Measurements from ENCODE around the gene TSHZ3.

Gene TSHZ3

DNA sequence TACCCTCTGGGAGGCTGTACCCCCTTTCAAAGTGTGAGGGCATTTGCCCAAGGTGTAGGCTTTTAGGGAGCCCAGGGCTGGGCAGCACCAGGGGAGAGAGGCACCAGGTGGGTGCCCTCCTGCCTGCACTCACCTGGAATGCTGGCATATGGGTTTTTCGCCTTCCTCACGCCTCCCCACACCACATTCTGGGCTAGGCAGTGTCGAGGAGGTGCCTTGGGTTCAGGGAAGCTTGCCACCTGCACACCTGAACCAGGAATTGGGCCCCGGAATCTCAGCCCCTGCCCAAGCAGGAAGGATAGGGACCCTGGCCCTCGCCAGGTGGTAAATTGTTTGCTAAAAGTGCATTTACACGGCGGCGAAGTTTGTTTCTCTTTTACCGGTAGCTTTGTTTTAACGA, 5.1 kb upstream of the TSHZ3 start:
- no peak for DNase-seq (ENCODE audit: low read depth in 3 of 3)

DNA sequence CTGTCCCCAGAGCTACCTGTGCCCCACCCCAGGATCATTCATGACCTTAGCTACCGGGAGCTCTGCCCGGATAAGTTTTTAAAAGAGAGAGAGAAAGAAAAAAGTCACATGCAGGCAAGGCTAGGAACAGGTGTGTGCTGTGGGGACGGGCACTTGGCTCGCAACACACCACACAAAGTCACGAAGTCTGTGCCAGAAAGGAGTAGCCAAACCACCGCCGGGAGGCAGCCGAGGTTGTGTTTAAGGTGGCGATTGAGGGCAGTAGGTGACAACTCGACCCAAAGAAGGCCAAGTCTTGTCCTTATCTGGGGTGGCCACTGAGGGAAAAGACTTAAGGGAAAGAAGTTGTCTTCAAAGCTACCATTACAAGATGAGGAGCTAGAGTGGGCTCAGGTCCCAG, 4.6 kb upstream of the TSHZ3 start:
- DNase-seq (ENCODE audit: low read depth in 3 of 3), result no peak

DNA sequence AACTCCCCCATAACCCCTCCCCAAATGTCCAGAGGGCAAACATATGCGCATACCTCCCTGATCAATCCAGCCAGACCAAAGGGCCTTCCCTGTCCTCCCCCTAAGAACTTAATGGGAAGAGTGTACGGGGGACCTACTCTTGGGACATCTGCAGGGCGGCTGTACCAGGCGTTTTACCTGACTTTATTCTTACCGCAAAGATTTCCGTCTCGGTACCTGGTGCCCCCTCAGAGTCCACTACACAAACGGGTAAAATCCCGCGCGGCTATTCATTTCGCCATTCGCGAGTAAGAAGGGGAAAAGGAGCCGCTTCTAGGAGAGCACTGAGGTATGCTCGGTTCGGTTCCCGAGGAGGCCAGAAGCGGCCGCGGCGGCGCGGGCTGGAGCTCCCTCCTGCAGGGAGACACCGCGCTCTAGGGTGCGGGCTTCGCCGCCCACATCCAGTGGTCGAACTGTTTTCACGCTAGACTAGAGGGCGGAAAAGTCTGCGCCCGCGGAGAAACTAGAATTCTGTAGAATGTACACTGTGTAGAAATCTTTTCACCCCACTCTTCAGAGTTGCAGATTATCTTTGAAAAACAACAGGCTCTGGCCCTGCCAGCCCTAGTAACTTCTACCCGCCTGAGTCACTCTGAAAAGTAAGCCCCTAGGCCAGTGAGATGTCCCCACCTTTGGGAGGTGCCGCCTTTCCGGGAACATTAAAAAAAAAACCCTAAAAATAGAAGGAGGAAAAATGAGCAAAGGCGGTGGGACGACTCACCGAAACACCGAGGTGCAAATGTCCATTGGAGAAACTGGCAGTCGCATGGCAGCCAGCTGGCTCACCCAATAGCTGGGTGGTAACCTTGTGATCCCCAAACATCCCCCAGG, 3.8 kb upstream of the TSHZ3 start:
- no peak for DNase-seq (ENCODE audit: low read depth in 3 of 3)

DNA sequence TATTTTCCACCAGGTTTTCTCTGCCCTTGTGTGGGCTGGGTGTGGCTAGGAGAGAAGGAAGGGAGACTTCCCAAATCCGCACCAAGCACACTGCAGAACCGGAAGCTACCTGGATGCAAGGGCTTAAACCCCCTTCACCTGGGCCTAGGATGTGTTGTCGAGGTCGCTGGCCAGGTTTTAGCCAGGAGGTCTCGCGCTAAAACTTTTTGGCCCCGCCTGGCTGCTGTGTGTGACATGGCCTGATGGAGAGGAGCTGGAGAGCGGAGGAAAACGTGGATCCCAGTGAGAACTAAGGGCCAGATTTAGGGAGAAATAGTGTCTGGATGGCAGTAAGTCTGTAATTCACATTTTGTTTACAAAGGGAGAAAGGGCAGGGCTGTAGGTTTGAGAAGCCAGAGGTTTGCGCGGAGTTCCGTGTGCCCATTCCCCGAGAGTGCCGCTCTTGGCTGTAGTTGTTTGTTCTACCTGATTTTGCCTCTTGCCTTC, 3.1 kb upstream of the TSHZ3 start:
- no peak for DNase-seq (ENCODE audit: low read depth in 3 of 3)

DNA sequence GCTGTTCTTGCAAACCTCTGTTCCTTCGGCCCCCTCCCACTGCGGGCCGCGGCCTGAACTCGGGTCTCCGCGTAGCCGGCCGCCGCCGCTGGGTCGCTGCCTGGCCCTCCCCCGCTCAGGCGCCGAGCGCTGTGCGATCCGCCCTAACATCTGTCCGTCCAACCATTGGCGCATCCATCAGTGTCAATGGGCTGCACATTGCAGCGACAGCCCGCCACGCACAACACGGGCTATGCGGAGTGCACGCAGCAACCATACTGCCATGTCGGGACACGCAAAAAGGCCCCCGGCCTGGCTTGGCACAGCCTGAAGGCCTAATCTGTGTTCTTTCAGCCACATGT, 2.6 kb upstream of the TSHZ3 start:
- DNase-seq (ENCODE audit: low read depth in 3 of 3), result no peak

DNA sequence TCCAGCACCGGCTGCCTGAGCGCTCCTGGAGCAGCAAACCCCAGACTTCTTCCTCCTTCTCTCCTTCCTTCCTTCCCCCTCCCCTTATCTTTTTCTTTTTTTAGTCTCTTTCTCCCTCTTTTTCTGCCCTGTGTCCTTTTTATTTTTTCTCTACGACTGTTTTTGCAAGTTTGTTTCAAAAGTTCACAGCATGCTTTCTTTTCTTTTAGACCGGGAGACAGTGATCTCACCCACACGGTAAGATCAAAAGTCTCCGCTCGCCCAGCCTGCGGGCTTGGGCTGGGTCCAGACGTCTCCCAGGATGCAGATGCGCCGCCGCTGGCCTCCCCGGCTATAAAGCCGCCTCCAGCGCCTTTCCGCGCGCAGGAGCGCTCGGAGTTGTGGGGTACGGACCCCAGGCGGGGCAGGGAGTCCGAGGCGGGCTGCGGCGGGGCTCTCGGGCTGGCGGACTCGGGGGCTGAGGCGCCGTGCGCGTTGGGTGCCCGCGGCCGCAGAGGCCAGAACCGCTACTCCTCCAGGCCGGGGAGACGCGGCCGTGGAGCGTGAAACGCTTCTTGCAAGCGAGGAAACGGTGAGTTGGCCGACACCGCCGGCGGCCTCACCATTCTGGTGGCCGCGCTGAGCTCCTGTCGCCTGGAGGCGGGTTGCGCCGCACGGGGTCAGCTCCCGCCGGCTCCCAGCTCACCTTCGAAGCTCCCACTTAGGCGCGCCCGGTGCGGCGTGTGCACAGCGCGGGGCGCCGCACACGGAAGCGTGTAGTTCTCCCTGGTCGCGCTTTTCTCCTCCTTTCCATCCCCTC, 2.0 kb upstream of the TSHZ3 start:
- no peak for DNase-seq (ENCODE audit: low read depth in 3 of 3)

DNA sequence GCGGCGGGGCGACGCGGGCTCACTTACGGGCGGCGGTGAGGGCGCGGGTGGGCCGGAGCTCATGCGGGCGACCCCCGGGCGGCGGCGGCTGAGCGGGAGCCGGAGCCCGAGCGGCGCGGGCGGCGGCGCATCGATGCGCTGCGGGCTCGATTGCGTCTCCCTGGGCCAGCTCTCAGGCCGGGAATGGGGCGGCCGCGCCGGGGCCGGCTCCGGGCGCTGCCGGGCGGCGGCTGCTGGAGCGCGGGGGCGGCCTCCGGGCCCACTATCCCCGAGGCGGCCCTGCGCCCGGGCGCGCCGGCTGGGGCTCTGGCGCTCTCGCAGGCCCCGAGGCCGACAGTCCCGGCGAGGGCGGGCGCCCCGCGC, 1.4 kb upstream of the TSHZ3 start:
- no peak for DNase-seq (ENCODE audit: low read depth in 3 of 3)

DNA sequence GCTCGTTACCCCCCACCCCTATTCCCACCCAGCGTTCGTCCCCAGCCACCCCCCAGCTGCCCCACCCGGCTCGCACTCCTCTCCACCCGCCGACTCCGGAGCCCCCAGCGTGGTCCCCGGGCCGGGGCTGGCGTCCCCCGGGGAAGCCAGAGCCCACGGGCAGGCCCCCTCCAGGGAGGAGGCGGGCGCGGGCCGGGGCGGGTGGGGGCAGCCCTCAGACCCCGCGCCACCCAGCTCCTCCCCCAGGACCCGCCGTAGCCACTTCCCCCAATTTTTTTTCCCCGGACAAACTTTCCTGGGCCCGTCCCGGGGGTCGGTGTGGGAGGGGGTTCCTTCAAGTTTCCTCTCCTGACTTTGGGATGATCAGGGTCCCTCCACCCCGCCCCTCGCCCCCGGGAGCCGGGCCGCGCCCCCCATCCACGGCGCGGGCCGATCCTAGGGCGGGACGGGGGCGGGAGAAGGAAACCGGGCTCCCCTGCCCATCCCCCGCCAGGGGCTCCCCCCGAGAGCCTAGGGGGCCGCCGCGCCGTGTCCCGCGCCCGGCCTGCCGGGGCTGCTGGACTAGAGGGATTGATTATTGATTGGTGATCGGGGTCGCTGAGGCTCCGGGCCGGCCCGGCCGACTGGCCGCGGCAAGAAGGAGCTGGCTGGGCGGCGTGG, 927 bp upstream of the TSHZ3 start:
- DNase-seq (ENCODE audit: low read depth in 3 of 3), result no peak

DNA sequence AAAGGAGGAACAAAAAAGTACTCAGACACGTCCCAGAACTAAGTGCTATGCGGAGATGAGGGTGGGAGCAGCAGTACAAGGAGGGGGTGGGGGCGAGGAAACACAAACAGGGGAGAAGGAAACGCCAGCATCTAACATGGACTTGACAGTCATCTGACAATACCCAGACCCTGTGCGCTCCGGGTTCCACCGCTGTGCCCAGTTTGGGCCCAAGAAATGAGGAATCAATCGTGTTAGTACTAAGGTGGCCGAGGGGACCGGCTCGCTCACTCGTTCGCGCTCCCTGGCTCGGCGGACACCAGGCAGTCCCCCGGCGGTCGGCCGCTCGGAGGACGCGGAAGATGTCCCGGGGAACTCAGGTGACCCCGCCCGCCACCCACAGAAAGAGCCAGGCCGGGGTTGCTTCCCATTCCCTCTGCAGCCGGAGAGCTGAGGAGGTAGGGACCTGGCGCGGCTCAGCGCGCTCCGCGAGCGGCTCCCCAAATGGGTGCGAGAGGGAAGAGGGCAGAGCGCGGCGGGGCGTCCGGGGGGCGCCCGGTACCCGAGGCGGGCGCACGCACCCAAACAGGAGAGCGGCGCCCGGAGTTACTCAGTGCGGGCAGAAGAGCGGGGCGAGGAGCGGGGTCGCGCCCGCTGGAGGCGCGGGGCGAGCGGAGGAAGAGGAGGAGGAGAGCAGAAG, 616 bp downstream of the TSHZ3 start:
- no peak for DNase-seq (ENCODE audit: low read depth in 3 of 3)

DNA sequence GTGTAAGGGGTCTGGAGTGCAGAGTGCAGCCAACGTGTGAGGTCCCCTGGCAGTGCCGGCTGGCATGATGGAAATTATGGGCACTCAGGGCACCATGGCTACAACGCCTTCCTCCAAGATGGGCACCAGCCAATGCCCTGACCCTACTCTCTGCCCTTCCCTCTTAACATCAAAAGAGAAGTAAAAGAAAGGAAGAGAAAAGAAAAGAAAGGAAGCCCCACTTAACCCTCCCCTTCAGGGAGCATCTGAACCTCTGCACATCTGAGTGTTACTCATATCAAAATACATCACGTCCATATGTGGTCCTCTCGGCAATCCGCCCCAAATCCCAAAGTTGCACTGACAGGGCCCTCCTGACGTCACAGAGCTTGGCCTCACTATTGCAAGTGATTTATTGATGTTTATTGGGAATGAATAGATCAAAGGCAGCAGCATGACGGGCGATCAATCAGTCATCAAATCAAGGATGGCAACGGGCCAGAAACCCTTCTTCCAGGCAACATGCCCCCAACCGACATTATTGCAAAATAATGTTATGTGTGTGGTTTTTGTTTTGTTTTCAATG, 1.3 kb downstream of the TSHZ3 start:
- DNase-seq (ENCODE audit: low read depth in 3 of 3), result no peak

DNA sequence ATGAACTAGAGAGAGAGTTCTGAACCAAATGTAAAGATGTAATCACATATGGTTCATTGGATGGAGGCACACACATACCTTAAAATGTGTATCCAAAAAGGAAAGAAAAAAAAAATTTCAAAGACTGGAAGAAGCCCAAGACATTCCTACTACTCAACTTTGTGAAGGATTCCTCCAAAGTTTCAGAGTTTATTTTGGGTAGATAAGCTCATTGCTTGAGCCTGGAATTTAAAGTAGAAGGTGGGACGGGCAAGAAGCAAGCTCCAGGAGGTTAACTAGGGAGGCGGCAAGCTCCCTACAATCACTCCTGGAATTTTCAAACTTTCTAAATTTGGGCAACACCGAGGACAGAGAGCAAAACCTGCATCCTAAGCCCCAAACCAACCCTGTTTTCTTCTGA, 1.9 kb downstream of the TSHZ3 start:
- no peak for DNase-seq (ENCODE audit: low read depth in 3 of 3)

DNA sequence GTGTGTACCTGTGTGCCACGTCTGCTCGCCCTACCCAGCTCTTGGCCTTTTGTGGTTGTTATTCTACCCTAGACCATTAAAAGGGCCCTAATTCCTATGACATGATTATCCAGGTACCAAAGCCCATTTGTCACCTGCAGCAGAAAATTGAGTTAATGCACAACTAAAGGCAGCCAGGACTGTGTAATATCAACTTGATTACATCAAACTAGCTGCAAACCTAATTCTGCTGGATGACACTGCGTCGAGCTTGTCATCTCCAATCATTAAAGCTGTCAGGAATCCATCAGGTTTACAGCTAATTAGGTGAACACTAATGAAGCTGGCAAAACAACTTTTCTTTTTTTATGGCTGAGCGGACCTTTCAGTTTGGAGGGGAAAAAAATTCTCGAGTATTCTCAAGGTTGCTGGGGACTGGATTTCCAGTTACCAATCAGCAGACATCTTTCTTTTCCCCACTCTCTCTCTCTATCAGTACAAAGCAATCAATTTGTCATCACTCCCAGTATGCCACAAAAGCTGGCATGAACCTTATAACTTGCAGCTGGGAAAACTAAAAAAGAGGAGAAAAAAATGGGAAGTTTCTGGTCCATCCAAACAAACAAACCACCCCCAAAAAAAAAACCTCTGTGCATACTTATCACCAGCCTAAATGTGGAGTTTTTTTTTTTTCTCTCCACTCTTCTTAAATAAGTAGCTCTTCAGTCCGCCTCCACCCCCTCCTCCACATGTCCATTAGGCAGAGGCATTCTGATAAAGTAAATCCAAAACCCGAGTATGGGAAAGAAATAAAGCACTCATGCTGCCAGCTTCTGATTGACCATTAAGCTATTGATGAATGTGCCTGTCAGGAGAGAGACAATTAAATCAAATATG, 2.8 kb downstream of the TSHZ3 start:
- no peak for DNase-seq (ENCODE audit: low read depth in 3 of 3)

DNA sequence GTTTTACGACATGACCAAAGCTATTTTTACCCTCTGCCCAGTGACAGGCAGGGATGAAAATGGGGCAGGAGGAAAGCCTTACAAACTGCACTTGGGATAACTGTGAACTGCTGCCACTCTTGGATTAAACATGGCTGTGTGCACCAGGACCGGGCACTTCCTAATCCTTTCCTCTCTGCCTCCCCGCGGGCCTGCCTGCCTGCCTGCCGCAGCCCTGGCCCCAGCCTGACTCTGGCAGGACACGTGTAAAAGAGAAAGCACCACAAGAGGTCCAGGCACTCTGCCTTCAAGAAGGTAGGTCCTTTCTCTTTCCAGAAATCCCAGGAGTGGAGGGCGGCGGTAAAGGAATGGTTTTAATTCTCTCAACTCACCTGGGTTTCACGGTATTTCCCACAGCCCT, 4.8 kb downstream of the TSHZ3 start:
- no peak for DNase-seq (ENCODE audit: low read depth in 3 of 3)

DNA sequence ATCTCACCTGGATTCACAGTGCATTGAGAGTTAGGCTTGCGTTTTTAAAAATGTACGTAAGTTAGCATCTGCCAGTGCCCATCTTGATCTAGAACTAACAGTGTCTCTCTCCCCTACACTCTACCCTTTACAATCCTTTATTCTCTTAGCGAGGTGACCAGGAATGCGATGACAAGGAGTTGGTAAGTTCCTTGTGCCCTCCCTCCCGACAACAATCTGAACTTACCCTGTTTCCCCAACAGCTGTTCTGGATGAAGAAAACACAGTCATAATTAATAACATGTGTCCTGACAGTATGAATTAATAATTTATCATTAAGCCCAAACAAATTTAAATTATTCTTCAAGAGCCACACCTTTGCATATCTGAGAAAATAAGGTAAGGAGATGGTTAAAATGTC, 6.3 kb downstream of the TSHZ3 start:
- no peak for DNase-seq (ENCODE audit: low read depth in 3 of 3)

DNA sequence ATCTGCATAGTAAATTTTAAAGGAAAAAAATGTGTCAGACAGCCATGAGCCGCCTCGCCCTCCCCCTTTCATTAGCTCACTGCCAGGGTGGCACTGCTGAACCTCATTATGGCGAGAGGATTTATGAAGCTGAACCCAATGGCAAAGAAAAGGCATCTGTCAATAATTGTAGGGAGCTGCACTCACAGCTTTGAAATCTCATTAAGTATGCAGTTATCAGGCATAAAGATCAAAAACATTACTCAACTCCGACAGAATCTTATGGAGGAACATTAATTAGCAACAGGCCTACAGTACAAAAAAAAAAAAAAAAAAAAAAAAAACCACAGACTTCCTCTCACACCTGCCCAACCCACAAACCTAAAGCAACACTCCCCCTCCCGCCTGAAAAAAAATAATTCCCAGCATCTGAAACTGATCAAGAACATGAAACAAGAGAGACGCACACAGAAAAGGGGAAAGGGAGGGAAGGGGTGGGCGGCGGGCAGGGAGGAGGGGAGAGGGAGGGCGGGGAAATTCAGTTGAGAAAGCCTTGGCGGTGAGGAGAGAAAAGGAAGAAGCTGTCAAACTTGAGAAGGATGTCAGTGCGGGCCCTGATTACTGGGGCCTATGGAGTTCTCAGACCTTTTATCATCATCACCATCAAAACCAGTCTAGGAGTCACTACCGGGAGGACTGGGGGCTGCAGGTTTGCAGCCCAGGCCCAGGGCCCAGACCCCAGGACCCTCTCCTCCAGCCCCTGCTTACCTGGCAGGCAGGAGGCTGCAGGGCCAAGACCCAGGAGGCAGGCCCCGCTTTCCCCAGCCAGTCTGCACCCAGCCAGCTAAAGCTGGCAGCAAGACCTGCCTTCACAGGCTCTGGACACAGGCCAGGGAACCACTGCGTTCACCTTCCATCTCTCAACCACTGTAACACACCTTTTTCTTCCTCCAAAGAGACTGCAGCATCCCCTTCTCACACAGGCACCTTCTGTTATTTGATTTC, 8.9 kb downstream of the TSHZ3 start:
- DNase-seq (ENCODE audit: low read depth in 3 of 3), result no peak

DNA sequence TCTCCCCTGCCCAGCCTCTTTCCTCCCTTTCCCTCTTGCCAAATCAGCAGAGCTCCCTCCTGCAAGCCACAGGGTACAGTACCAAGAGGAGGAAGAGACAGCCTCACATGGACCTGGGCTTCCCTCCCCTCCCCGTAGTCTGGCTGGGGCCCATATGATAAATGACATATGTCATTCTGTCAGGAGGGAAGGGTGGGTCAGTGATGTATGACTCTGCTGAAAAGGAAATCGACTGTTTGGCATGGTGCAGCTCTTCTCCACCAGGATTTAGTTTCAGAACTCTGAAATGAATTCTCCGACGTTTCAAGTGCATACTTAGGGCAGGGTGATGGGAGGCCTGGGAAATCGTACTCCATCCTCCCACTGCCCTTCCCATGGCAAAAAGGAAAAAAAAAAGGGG, 9.8 kb downstream of the TSHZ3 start:
- DNase-seq (ENCODE audit: low read depth in 3 of 3), result no peak

DNA sequence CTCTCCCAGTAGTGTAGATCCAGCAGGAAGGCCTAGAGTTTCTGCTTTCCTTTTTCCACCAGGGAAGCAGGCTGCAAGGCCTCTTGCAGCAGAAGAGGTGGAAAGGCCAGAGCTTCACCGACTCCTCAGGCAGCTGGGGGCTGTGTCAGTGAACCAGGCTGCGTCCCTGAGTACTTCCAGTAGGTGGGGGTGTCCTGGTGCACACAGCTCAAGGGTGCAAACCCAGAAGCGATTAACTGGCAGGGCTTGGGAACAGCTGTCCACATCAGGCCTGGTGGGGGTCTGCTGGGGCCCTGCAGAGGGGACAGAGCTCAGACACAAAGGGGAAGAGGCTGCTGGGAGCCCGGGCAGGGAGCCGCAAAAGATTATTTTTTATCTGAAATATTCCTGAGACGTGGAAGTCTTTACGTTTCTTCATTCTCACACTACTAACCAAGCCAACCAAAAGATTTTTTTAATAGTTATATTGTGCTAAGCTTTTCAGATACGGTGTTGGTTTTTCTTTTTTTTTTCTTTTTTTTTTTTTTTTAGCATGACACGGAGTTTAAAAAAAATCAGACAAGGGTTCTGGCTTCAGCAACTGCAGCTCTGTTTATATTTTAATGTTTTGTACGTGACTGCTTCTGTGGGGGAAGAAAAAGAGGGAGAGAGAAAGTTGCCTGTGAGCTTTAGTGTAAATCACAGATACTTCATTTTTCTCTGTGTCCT, 11.0 kb downstream of the TSHZ3 start:
- no peak for DNase-seq (ENCODE audit: low read depth in 3 of 3)

DNA sequence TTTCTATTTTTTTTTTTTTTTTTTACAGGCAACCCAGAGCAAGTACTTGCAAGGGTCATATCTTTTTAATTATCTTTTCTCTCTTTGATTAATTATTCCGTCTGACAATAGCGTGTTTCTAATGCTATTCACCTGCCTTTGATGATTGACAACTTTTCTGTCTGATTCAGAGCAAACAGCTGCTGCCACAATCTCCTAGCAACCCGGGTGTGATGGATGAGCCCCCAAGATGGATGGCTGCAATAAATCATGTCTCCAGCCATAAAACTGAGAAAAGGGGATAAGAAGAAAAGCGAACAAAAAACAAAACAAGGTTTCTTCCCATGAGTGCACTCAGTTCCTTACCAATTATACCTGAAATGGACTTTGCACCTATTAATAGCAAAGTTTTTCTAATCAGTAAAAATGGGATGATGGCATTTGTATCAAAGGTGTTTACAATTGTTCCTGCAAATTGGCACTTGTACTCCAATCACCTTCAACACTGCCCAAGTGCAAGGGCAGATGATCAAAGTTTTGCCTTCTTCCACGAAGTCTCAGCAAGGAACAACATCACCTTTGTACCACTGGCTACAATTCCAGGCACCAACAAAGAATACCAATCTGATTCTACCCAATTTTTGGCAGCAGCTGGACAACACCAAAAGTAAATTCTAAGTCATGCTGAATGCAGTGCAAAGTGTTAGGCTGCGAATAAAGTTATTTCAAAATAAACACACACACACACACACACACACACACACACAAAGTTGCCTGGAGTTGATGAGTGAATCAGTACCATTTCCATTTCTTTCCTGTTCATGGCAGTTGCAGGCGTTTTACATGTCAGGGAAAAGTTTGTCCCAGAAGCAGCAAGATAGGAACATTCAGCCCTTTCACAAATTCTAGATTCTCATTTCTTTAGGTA, 12.0 kb downstream of the TSHZ3 start:
- DNase-seq (ENCODE audit: low read depth in 3 of 3), result no peak

Measured in stimulated activated CD4-positive, alpha-beta T cell treated with anti-CD3 and anti-CD28 coated beads, TNF-alpha, amount 100 ng/mL, for 4 hours (primary cell).